HAP-1 (cell line): ENCODE results near the gene HMCES.

Experiments
- DNase-seq, 2 experiments: peaks; one replicate each; pipeline ENCODE4 v3.0.0-alpha.2; 2016 to 2020; ENCODE audit warnings: low spot score in 2 of 2
- H3K27me3 ChIP-seq: fragments of 250-450 bp; sonication (Bioruptor Pico); 2 replicates; pipeline ENCODE4 v1.5.1; 2020; ENCODE audit warnings: low read depth, mild to moderate bottlenecking, moderate library complexity
- H3K36me3 ChIP-seq: fragments of 250-450 bp; sonication (Bioruptor Pico); replicated peaks from 2 replicates; pipeline ENCODE4 v1.5.1; 2020; ENCODE audit warnings: mild to moderate bottlenecking
- H3K4me1 ChIP-seq: fragments of 250-450 bp; sonication (Bioruptor Pico); 2 replicates; pipeline ENCODE4 v1.5.1; 2020; ENCODE audit warnings: mild to moderate bottlenecking
- H3K4me3 ChIP-seq: fragments of 250-450 bp; sonication (Bioruptor Pico); 2 replicates; pipeline ENCODE4 v1.5.1; 2020; ENCODE audit warnings: mild to moderate bottlenecking, moderate library complexity
- H3K9me3 ChIP-seq: fragments of 250-450 bp; sonication (Bioruptor Pico); 2 replicates; pipeline ENCODE4 v1.5.1; 2020; ENCODE audit warnings: mild to moderate bottlenecking, moderate library complexity
- in situ Hi-C: fragments of 300-500 bp; cut with MboI; formaldehyde crosslinking; loops from 3 replicates; pipeline ENCODE4 v1.14.3; 2020; ENCODE audit warnings: low sequenced_read_pairs, inconsistent platforms, mixed read lengths

Gene HMCES

DNA sequence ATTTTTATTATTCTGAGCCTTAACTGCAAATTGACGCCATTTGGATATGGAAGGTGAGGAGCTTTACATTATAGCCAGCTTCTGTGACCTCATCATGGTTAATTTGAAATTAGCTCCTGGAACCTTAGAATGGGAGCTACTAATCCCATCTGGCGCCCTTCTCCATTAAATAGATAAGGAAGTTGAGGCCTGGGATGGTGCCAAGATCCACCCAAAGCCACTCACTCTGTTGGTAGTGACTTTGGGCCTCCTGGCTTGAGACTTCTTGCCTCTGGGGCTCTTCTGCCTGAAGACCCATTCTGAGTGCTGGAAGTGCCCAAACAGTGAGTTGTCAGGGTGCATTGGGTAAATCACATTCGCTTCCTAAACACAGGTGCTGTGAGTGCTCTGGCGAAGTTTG, 12.0 kb upstream of the HMCES start:
- in situ Hi-C loops = no loop called here
- no peak for DNase-seq
- Histone ChIP-seq H3K27me3 (no peaks in the 10 kb centered on the region), H3K4me3 (no peak overlapping the region), H3K36me3 (peaks cover 93% of the 10 kb centered on the region), H3K4me1 (no peaks in the 10 kb centered on the region), H3K9me3 (no peaks in the 10 kb centered on the region)

DNA sequence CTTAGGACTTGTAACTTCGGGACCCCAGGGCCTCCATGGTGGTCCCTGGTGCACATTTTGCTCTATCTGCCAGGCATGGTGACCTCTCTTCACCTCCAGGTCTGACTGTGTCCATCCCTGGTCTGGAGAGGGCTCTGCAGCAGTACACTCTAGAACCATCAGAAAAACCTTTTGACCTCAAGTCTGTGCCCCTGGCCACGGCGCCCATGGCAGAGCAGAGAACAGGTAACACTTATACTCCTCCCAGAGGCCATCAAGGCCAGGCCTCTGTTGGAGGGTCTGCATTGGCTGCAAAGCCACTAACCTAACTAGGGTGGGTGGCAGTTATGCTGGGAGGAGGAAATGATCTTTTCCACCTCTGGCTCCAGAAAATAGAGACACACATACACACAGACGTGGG, 10.3 kb upstream of the HMCES start:
- in situ Hi-C loops = no loop called here

DNA sequence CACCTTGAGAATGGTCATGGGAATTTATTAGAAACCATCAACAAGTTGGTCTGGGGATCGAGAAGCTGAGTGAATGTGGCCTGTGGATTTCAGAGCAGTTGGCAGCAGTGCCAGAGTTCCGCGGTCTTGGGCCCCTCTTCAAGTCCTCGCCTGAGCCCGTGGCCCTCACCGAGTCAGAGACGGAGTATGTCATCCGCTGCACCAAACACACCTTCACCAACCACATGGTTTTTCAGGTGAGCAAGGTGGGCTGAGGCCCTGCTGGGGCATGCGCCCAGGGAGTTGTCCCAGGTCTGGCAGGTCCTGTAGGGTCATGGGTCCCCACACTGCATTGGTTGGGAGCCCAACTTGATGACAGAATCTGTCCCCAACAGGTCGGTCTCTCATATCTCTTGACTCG, 7.0 kb upstream of the HMCES start:
- H3K27me3 ChIP-seq = no peaks in the 10 kb centered on the region

More for the DNA sequence above, 10.3 kb upstream of the HMCES start:
- H3K4me1 ChIP-seq = no peaks in the 10 kb centered on the region
- no peaks in the 10 kb centered on the region for H3K27me3 ChIP-seq
- no peaks in the 10 kb centered on the region for H3K9me3 ChIP-seq
- no peak overlapping the region for H3K4me3 ChIP-seq
- DNase-seq = no peak
- peaks cover 94% of the 10 kb centered on the region for H3K36me3 ChIP-seq

DNA sequence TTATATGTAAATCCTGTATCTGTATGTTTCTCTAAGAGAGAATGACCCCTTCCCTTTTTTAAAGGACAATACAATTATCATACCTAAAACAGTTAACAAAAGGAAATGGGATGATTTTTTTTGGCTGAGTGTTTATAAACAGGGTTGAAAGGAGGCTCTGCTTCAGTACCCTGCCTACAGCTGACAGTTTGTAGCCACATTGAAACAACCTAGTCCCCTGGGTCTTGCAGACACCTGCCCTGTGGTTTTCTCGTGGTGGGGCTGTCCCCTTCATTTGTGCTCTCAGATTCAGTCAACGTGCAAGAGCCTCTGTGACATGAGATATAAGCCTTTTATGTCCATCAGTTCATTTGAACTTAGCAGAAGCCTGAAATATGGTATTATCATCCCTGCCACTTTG, 2.3 kb upstream of the HMCES start:
- in situ Hi-C loops = no loop called here
- H3K4me3 ChIP-seq = no peak overlapping the region
- DNase-seq = no peak
- peaks cover 70% of the 10 kb centered on the region for H3K36me3 ChIP-seq
- H3K9me3 ChIP-seq = no peaks in the 10 kb centered on the region
- no peaks in the 10 kb centered on the region for H3K27me3 ChIP-seq
- peaks cover 13% of the 10 kb centered on the region for H3K4me1 ChIP-seq

More for the DNA sequence above, 7.0 kb upstream of the HMCES start:
- Histone ChIP-seq H3K4me3 (no peak overlapping the region), H3K36me3 (peaks cover 90% of the 10 kb centered on the region), H3K4me1 (peaks cover 5% of the 10 kb centered on the region; the same call in 1 of the 2 replicates), H3K9me3 (no peaks in the 10 kb centered on the region)
- DNase-seq = no peak
- in situ Hi-C loops = no loop called here

DNA sequence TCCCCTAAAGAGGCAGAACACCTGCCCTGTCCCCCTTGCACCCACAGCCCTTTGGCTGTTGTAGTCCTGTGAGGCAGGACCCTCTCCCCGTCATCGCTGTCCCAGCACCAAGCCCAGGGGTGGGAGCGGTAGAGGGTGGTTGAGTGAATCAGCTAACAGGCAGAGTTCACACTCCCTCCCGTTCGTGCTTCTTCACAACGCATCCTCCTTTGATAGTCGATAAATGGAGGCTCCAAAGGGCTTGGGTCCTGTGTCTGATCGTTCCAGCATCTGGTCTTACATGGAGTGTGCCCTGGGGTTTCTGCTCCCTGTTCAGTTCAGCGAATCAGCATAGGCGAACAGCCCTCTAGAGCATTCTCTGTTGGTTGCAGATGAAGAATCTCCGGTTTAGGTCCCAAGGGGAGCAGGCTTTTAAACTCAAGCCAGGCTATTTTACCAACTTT, 820 bp upstream of the HMCES start:
- no peak for DNase-seq

DNA sequence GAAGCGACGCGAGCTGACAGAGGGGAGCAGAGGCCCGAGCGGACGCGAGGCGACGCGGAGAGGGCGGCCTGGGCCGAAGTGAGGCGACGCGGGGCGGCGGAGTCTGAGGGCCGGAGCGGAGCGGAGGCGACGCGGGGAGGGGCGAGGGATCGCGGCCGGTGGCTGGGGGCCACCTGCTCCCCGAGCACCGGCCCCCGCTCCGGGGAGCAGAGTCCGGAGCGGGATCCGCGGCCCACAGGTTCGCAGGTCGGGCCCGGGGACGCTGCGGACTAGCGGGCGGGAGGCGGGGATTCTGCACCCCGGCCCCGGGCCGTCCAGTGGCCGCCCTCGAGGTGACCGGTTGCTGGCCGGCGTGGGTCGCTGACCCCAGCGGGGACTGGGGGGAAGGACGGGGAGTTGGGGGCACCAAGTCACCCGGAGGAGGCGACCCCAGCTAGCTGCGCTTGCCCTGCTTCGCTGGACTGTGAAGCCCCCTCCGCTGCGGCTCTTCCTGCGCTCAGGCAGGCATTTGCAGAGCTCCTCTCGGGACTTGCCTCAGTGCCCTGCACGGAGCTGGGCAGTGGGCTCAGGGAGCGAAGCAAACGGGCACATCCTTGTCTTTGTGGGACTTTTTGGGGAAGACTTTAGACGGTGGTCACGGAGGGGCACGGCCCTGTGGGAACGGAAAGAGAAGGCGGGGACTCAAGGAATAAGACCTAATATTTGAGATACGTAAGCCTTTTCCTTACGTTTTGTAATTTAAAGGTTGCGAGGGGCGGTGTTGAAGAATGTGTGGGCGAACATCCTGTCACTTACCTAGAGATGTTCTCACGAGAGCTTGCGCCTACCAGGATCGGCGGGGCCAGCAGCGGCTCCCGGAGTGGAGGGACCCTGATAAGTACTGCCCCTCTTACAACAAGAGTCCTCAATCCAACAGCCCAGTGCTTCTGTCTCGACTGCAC, 566 bp downstream of the HMCES start:
- H3K4me1 ChIP-seq = peaks cover 13% of the 10 kb centered on the region

More for the DNA sequence above, 820 bp upstream of the HMCES start:
- Histone ChIP-seq H3K9me3 (no peaks in the 10 kb centered on the region), H3K4me1 (peaks cover 13% of the 10 kb centered on the region), H3K27me3 (no peaks in the 10 kb centered on the region), H3K4me3 (no peak overlapping the region), H3K36me3 (peaks cover 61% of the 10 kb centered on the region)
- in situ Hi-C loops = no loop called here

DNA sequence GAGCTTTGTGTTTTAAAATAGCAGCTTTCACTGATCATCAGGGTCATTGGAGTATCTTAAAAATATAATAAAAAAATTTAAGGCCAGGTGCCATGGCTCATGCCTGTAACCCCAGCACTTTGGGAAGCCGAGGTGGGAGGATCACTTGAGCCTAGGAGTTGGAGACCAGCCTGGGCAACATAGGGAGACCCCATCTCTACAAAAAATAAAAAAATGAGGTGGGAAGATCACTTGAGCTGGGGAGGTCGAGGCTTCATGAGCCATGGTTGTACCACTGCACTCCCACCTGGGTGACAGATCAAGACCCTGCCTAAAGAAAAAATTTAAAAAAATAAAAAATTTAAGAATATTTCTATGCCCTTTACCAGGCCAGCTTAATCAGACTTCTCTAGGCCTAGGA, 1.5 kb downstream of the HMCES start:
- peak overlapping the region; percentile 78 for H3K4me3 ChIP-seq
- H3K4me1 ChIP-seq = peaks cover 13% of the 10 kb centered on the region
- peaks cover 48% of the 10 kb centered on the region for H3K36me3 ChIP-seq
- DNase-seq = no peak
- H3K27me3 ChIP-seq = no peaks in the 10 kb centered on the region
- no peaks in the 10 kb centered on the region for H3K9me3 ChIP-seq
- in situ Hi-C loops = no loop called here

More for the DNA sequence above, 566 bp downstream of the HMCES start:
- Histone ChIP-seq H3K9me3 (no peaks in the 10 kb centered on the region), H3K4me3 (peak overlapping the region; percentile 78), H3K27me3 (no peaks in the 10 kb centered on the region), H3K36me3 (peaks cover 54% of the 10 kb centered on the region)
- in situ Hi-C loops = no loop called here
- peak; percentile 62 to 76 for DNase-seq

DNA sequence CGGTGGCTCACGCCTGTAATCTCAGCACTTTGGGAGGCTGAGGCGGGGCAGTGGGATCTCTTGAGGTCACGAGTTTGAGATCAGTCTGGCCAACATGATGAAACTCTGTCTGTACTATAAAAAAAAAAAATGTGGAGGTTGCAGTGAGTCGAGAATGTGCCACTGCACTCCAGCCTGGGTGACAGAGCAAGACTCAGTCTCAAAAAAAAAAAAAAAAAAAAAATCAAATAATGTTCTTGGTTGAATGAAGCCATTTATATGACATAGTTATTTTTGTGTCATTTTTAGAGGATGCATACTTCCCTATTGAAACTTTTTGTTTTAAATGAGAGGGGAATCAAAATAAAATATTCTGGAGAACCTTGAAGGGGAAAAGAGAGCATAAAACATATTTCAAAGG, 3.1 kb downstream of the HMCES start:
- Histone ChIP-seq H3K4me3 (no peak overlapping the region), H3K27me3 (no peaks in the 10 kb centered on the region), H3K4me1 (peaks cover 9% of the 10 kb centered on the region), H3K36me3 (peaks cover 42% of the 10 kb centered on the region), H3K9me3 (no peaks in the 10 kb centered on the region)
- in situ Hi-C loops = no loop called here
- no peak for DNase-seq

DNA sequence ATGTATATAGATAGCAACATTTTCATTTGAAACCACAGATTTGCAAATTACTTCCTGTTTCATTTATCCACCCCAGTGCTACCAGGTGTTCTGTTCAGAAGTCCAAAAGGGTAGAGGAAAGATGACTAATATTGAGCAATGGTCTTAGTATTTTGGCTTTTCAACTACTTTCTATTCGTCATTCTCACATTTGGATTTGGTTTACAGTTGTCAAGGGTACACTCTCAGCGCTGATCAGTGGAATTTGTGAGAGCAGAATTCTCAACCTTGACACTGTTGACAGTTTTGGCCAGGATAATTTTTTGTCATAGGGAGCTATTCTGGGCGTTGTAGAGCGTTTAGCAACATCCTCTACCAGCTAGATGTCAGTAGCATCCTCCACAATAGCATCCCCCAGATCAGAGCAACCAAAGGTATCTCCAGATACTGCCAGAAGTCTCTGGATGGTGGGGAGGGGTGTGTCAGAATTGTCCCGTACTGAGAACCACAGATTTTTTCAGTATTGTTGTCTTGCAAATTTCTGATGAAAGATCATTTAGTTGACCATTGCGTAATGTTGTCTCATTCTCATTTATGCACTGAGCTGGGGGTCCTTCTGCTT, 4.2 kb downstream of the HMCES start:
- in situ Hi-C loops = no loop called here
- peaks cover 9% of the 10 kb centered on the region for H3K4me1 ChIP-seq
- H3K9me3 ChIP-seq = no peaks in the 10 kb centered on the region
- no peaks in the 10 kb centered on the region for H3K27me3 ChIP-seq
- H3K4me3 ChIP-seq = no peak overlapping the region
- no peak for DNase-seq
- peaks cover 41% of the 10 kb centered on the region for H3K36me3 ChIP-seq

DNA sequence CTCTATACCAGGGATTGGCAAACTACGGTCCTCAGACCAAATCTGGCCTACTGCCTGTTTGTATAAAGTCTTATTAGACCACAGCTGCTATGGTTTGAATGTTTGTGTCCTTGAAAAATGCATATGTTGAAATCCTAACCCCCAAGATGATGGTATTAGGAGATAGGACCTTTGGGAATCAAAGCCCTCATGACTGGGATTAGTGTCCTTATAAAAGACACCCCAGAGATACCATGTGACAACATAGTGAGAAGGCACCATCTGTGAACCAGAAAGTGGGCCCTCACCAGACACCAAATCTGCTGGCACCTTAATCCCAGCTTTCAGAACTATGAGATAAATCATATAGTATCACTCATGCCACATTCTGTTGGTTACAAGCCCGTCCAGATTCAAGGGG, 7.4 kb downstream of the HMCES start:
- peaks cover 41% of the 10 kb centered on the region for H3K36me3 ChIP-seq
- no peaks in the 10 kb centered on the region for H3K4me1 ChIP-seq
- in situ Hi-C loops = no loop called here
- no peak overlapping the region for H3K4me3 ChIP-seq
- DNase-seq = no peak
- H3K9me3 ChIP-seq = no peaks in the 10 kb centered on the region
- H3K27me3 ChIP-seq = no peaks in the 10 kb centered on the region

- peaks cover 45% of the 10 kb centered on the region for H3K36me3 ChIP-seq
- in situ Hi-C loops = no loop called here
- H3K27me3 ChIP-seq = no peaks in the 10 kb centered on the region
- no peak overlapping the region for H3K4me3 ChIP-seq
- no peak for DNase-seq
- no peaks in the 10 kb centered on the region for H3K4me1 ChIP-seq
- H3K9me3 ChIP-seq = no peaks in the 10 kb centered on the region
Measured at GRCh38 chr3:129288446-129288845, 9.8 kb downstream of the HMCES start.

DNA sequence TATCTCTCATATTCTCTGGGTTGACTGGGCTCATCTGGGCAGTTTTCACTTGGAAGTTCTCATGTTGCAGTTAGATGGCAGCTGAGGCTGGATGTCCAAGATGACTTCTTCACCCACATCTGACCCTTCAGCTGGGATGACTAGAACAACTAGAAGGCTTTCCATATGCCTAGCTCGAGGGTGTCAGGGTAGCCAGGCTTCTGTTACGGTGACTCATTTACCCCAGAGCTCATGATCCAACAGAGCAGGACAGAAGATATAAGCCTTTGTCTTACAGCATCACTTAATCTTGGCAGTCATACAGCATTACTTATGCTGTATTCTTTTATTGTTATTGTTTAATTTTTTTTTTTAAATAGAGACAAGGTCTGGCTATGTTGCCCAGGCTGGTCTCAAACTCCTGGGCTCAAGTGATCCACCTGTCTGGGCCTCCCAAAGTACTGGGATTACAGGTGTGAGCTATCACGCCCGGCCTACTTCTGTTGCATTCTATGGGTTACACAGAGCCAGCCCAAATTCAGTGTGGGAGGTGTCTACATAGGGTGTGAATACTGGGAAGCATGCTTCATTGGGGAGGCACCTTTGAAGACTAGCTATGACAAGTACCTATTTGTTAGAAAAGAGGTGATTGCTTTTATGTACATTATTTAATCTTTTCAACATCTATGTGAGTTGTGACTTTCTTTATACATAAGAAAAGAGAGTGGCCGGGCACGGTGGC, 10.7 kb downstream of the HMCES start:
- no peak for DNase-seq
- no peaks in the 10 kb centered on the region for H3K9me3 ChIP-seq
- H3K27me3 ChIP-seq = no peaks in the 10 kb centered on the region
- peaks cover 44% of the 10 kb centered on the region for H3K36me3 ChIP-seq
- in situ Hi-C loops = no loop called here
- H3K4me1 ChIP-seq = no peaks in the 10 kb centered on the region
- no peak overlapping the region for H3K4me3 ChIP-seq

GRCh38 chr3:129291236-129291886, 12.7 kb downstream of the HMCES start:
- in situ Hi-C loops = no loop called here
- no peak for DNase-seq
- Histone ChIP-seq H3K4me3 (no peak overlapping the region), H3K27me3 (no peaks in the 10 kb centered on the region), H3K4me1 (no peaks in the 10 kb centered on the region), H3K36me3 (peaks cover 43% of the 10 kb centered on the region), H3K9me3 (no peaks in the 10 kb centered on the region)
